Measurements from ENCODE around the gene CDH11.

The CDH11 gene

GRCh38 chr16:64973171-64973570, 148.7 kb downstream of the CDH11 start:
- DNase-seq = no peak

GRCh38 chr16:64971171-64971570, 150.7 kb downstream of the CDH11 start:
- DNase-seq = no peak

DNA sequence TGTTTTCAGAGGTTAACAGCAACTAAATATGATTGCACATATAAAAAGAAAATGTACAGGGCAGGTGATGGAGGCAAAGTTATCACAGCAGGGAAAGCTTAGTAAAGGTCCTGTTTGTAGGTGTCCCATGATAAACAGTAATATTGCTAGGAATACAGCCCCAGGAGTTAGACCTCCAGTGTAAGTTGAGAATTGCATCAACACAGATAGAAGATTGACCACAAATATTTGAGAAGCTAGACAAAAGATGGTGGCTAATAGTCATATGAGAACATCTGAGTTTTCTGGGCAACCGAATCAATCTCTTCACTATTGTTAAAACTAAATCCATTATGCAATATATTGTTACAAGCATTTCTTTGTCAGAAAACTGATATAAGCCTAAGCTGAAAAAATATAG, 152.6 kb downstream of the CDH11 start:
- DNase-seq = no peak

GRCh38 chr16:64968539-64968938, 153.3 kb downstream of the CDH11 start:
- DNase-seq = no peak

DNA sequence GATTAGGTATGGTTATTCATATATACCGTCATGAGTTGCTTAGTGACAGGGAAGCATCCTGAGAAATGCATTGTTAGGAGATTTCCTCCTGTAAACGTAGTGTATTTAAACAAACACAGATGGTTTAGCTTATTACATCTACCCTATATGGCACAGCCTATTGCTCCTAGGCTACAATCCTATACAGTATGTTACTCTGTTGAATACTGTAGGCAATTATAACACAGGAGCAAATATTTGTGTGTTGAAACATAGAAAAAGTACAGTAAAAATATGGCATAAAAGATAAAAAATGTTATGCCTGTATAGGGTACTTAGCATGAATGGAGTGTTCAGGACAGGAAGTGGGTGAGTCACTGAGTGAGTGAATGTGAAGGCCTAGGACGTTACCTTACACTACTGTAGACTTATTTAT, 157.7 kb downstream of the CDH11 start:
- no peak for DNase-seq

GRCh38 chr16:64962786-64963185, 159.1 kb downstream of the CDH11 start:
- DNase-seq = no peak

DNA sequence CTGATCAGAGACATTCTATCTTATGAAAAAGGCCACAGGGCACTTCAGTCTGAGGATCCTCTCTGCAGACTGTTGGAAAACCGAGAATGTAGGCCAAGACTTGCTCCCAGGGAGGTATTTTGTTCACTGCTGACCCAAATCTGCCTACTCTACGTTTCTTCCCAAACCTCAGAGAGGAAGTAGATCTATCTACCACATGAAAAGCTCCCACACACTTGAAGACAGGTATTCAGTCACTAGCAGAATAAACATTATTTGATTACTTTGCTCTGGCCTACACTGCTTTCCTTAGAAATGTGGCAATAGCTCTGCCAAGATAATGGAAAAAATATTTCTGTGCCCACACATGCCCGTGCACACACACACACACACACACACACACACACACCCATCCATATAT, 164.6 kb downstream of the CDH11 start:
- no peak for DNase-seq

DNA sequence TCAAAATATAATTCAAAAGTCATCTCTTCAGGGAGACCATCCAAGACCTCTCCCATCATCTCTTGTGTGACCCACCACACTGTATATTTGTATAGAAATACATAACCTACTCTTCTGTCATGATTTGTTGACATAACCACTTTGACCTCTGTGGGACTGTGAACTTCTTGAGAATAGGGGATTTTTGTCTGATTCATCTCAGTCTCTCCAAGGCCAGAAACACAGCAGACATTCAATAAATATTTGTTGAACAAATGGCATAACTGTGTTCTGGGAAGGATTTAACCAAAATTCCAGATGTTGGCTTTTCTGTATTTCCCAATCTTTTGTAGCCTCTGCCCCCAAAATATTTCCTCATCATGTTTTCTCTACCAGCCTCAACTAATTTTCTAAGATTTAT, 169.7 kb downstream of the CDH11 start:
- no peak for DNase-seq

GRCh38 chr16:64951193-64951592, 170.7 kb downstream of the CDH11 start:
- DNase-seq = no peak

DNA sequence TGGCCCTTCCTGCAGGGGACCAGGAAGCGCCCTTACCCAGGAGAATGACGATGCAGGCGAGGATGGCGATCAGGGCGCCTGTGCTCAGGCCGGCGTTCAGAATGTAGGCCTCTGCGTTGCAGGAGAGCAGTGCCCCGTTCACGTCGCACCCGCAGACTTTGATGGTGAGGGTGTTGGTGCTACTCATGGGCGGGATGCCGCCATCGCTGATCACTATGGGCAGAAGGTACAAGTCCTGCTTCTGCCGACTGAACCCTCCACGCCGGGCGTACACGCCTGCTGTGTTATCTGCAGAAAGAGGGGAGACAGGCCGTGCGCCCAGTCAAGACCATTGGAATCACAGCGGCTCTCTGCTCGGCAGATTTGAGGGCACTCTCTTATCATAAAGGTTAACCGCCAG, 171.1 kb downstream of the CDH11 start:
- DNase-seq = no peak

- DNase-seq = no peak
These were observed 171.6 kb downstream of the CDH11 start for GRCh38 chr16:64950262-64950661.

- no peak for DNase-seq
These were observed 173.8 kb downstream of the CDH11 start for GRCh38 chr16:64948056-64948455.

DNA sequence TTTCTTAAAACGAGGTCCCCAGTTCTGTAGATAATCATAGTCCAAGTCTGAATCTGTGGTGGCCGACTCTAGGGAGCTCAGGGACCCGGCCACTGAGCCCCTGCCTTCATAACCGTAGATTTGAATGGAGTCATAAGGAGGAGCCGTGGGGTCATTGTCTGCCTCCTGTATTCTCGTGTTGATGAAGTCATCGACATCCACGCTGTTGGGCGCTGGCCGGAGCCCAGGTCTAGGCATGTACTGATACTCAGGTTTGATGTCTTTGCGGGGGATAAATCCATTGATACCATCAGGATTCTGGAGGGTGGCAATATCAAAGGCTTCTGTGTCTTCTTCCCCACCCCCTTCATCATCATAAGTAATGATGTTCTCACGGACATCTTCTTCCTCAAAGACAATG, 174.2 kb downstream of the CDH11 start:
- DNase-seq = no peak

- DNase-seq = no peak
These were observed 188.0 kb downstream of the CDH11 start for GRCh38 chr16:64933885-64934284.

- no peak for DNase-seq
These were observed 195.4 kb downstream of the CDH11 start for GRCh38 chr16:64926476-64926875.

DNA sequence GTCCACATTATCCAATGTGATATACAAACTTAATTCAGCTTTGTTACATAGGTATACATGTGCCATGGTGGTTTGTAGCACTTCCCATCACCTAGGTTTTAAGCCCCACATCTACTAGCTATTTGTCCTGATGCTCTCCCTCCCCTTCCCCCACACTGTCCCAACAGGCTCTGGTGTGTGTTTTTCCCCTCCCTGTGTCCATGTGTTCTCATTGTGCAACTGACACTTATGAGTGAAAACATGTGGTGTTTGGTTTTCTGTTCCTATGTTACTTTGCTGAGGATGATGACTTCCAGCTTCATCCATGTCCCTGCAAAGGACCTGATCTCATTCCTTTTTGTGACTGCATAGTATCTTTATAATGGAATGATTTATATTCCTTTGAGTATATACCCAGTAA, 196.7 kb downstream of the CDH11 start:
- no peak for DNase-seq

DNA sequence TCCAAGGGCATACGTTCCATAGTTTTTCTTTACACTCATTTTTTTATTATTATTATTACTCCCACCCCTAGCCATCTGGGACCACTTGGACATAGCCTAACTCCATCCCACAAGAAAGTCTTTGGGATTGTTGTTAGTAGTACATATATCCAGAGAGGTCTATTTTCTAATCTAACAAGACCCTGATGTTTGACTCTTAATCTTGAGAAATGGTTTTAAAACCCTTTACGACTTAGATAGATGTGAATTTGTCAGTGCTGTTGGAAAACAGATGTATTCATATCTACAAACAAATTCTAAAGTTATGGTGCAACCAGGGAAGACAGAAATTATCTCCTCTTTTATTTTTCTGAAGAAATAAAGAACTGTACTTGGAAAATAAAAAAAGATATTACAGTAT, 197.8 kb downstream of the CDH11 start:
- no peak for DNase-seq

- no peak for DNase-seq
These were observed 201.8 kb downstream of the CDH11 start for GRCh38 chr16:64919929-64920607.

GRCh38 chr16:64919141-64919540, 202.7 kb downstream of the CDH11 start:
- no peak for DNase-seq

- no peak for DNase-seq
These were observed 205.8 kb downstream of the CDH11 start for GRCh38 chr16:64916051-64916450.

DNA sequence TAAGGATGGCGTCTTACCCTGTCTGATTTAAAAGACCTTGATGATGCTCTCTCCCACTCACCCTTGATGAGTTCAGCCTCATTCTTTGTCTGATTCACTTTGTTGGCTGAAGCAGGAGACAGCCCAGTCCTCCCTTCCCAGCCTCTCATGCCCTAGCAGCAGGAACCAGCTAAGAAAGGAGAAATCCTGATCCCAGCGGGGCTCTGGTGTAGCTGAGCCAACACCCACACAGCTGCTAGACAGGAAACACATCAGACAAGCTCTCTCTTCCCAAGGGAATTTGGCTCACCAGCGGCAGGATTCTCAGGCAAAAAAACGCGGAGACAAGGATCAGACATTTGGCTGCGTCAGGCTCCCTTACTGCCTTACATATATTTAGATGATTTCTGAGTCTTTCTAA, 211.5 kb downstream of the CDH11 start:
- no peak for DNase-seq

GRCh38 chr16:64907844-64908243, 214.0 kb downstream of the CDH11 start:
- DNase-seq = no peak

DNA sequence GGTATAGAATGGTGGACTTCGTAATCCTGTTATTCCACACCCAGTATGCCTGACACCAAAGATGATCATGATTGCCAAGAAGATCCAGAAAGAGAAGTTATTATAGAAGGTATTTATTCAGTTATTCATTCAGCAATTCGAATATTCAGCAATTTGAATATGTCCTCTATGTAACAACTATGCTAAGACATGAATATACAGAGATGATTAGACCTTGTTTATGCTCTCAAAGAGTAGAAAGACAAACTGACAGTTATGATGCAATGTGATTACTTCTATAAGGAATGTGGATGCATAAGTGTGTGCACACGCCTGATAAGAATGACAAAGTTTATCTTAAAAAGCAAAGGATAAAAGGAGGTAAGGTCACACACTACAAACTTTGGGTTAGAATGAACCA, 218.1 kb downstream of the CDH11 start:
- DNase-seq = no peak

DNA sequence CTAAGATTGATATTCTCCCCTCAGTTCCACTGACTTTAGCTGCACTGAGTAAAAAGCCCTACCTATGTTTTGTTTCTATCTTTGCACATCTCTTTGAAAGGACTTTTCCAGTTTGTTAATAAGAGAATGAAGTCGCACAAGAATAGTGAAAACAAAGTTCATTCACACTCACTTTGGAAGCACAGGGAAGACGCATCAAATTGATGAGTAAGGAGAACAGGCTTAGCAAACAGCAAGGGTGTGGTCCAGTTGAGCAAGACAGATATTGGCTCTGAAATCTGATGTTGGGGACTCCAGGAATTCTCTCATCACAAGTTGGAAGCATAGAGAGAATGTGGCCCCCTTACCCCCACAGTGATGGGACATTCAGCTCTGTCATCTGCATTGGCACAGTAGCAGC, 221.3 kb downstream of the CDH11 start:
- DNase-seq = no peak

DNA sequence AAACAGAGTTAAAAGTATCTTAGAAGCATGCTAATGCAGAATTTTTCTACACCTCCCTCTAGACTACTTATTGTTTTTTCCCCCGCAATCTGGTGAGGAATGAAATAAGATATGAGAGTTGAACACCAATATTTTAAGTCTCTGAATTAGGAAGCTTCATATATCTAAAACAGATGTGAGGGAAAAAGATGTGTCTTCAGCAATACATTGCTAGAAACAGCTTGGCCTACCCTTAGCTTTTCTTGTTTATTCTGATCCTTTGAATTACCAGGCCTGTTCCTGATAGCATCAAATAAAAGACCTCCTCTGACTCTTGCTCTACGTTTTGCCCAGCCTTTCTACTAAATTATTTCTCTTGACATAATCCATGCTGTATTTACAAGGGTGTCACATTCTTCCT, 221.8 kb downstream of the CDH11 start:
- DNase-seq = no peak

GRCh38 chr16:64898159-64898558, 223.7 kb downstream of the CDH11 start:
- no peak for DNase-seq
